ENCODE results near the gene FIP1L1.

FIP1L1 gene

GRCh38 chr4:53432528-53433424 is 55.3 kb downstream of the FIP1L1 start:
- peak; percentile 31; the same call in 1 of the 2 replicates for TF ChIP-seq SPI1 (IDR thresholded peaks at IDR 0.05; ENCODE audit: low read depth, low read length)
- TF ChIP-seq POU2F2 (IDR thresholded peaks at IDR 0.05; ENCODE audit: low read depth, low read length): no peak
- no peak for FAIRE-seq
- no peak for DNase-seq (ENCODE audit: insufficient read length, low spot score)

- FAIRE-seq: no peak
- TF ChIP-seq SPI1 (IDR thresholded peaks at IDR 0.05; ENCODE audit: low read depth, low read length) (no peak), PAX5 (IDR thresholded peaks at IDR 0.05; ENCODE audit: insufficient read depth, low read length, severe bottlenecking) (no peak), POU2F2 (IDR thresholded peaks at IDR 0.05; ENCODE audit: low read depth, low read length) (no peak), TAF1 (IDR thresholded peaks at IDR 0.05; ENCODE audit: low read depth, low read length) (no peak), POLR2A (IDR thresholded peaks at IDR 0.05; ENCODE audit: low read depth, low read length) (no peak), POLR2AphosphoS5 (IDR thresholded peaks at IDR 0.05; ENCODE audit: low read depth, low read length) (no peak)
- DNase-seq (ENCODE audit: insufficient read length, low spot score): no peak
These were observed 58.8 kb downstream of the FIP1L1 start for GRCh38 chr4:53436251-53436650.

DNA sequence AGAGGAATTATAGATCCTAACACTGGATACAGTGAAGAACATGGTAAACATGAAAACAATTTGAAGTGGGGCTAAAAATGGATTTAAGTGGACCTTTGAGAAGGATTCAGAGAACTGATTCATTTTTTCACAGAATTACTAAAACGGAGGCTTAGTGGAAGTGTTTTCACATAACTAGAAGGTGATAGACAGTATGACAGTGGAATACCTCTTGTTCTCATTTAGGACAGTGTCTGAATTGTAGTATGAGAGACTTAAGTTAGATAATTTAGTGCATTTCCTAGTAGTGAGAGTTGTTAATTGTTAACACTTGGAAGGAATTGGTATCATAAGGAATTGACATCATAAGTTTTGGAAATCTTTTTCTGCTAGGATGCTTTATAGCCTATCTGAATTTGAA is 64.1 kb downstream of the FIP1L1 start:
- DNase-seq (ENCODE audit: insufficient read length, low spot score) (no peak), FAIRE-seq (no peak)
- TF ChIP-seq POU2F2 (IDR thresholded peaks at IDR 0.05; ENCODE audit: low read depth, low read length) (no peak), PAX5 (IDR thresholded peaks at IDR 0.05; ENCODE audit: insufficient read depth, low read length, severe bottlenecking) (no peak), POLR2A (IDR thresholded peaks at IDR 0.05; ENCODE audit: low read depth, low read length) (no peak), TAF1 (IDR thresholded peaks at IDR 0.05; ENCODE audit: low read depth, low read length) (no peak), POLR2AphosphoS5 (IDR thresholded peaks at IDR 0.05; ENCODE audit: low read depth, low read length) (no peak), SPI1 (IDR thresholded peaks at IDR 0.05; ENCODE audit: low read depth, low read length) (no peak)

GRCh38 chr4:53444954-53445353 is 67.5 kb downstream of the FIP1L1 start:
- TF ChIP-seq POLR2AphosphoS5 (IDR thresholded peaks at IDR 0.05; ENCODE audit: low read depth, low read length): no peak
- TF ChIP-seq PAX5 (IDR thresholded peaks at IDR 0.05; ENCODE audit: insufficient read depth, low read length, severe bottlenecking): no peak
- no peak for TF ChIP-seq TAF1 (IDR thresholded peaks at IDR 0.05; ENCODE audit: low read depth, low read length)
- TF ChIP-seq SPI1 (IDR thresholded peaks at IDR 0.05; ENCODE audit: low read depth, low read length): no peak
- TF ChIP-seq POLR2A (IDR thresholded peaks at IDR 0.05; ENCODE audit: low read depth, low read length): no peak
- no peak for TF ChIP-seq POU2F2 (IDR thresholded peaks at IDR 0.05; ENCODE audit: low read depth, low read length)
- DNase-seq (ENCODE audit: insufficient read length, low spot score) (no peak), FAIRE-seq (peak; percentile 52)

- no peak for DNase-seq (ENCODE audit: insufficient read length, low spot score)
- FAIRE-seq: no peak
- TF ChIP-seq POU2F2 (IDR thresholded peaks at IDR 0.05; ENCODE audit: low read depth, low read length) (no peak), TAF1 (IDR thresholded peaks at IDR 0.05; ENCODE audit: low read depth, low read length) (no peak)
These were observed 73.3 kb downstream of the FIP1L1 start for GRCh38 chr4:53450773-53451172.

DNA sequence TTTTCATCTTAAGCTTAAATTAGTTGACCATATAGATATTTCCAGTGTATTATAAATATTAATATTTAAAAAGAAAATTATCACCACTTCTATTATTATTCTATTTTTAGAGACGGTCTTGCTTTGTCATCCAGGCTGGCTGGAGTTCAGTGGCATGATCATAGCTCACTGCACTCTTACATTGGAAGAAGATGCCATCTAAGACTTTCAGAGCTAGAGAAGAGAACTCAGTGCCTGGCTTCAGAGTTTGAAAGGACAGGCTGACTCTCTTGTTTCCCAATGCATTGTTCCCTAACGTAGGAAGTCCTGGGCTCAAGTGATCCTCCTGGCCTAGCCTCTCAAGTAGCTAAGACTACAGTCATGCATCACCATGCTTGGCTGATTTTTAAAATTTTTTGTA is 75.9 kb downstream of the FIP1L1 start:
- DNase-seq (ENCODE audit: insufficient read length, low spot score) (no peak), FAIRE-seq (no peak)
- no peak for TF ChIP-seq POLR2A (IDR thresholded peaks at IDR 0.05; ENCODE audit: low read depth, low read length)
- TF ChIP-seq PAX5 (IDR thresholded peaks at IDR 0.05; ENCODE audit: insufficient read depth, low read length, severe bottlenecking): no peak
- TF ChIP-seq TAF1 (IDR thresholded peaks at IDR 0.05; ENCODE audit: low read depth, low read length): no peak
- TF ChIP-seq POLR2AphosphoS5 (IDR thresholded peaks at IDR 0.05; ENCODE audit: low read depth, low read length): no peak
- no peak for TF ChIP-seq SPI1 (IDR thresholded peaks at IDR 0.05; ENCODE audit: low read depth, low read length)
- no peak for TF ChIP-seq POU2F2 (IDR thresholded peaks at IDR 0.05; ENCODE audit: low read depth, low read length)

- DNase-seq (ENCODE audit: insufficient read length, low spot score) (no peak), FAIRE-seq (no peak)
- TF ChIP-seq POU2F2 (IDR thresholded peaks at IDR 0.05; ENCODE audit: low read depth, low read length): no peak
- no peak for TF ChIP-seq SPI1 (IDR thresholded peaks at IDR 0.05; ENCODE audit: low read depth, low read length)
- TF ChIP-seq POLR2A (IDR thresholded peaks at IDR 0.05; ENCODE audit: low read depth, low read length): no peak
- no peak for TF ChIP-seq TAF1 (IDR thresholded peaks at IDR 0.05; ENCODE audit: low read depth, low read length)
- TF ChIP-seq POLR2AphosphoS5 (IDR thresholded peaks at IDR 0.05; ENCODE audit: low read depth, low read length): no peak
- no peak for TF ChIP-seq PAX5 (IDR thresholded peaks at IDR 0.05; ENCODE audit: insufficient read depth, low read length, severe bottlenecking)
These were observed 78.3 kb downstream of the FIP1L1 start for GRCh38 chr4:53455766-53456165.

- DNase-seq (ENCODE audit: insufficient read length, low spot score) (no peak), FAIRE-seq (no peak)
- no peak for TF ChIP-seq POLR2AphosphoS5 (IDR thresholded peaks at IDR 0.05; ENCODE audit: low read depth, low read length)
- TF ChIP-seq POLR2A (IDR thresholded peaks at IDR 0.05; ENCODE audit: low read depth, low read length): no peak
- no peak for TF ChIP-seq POU2F2 (IDR thresholded peaks at IDR 0.05; ENCODE audit: low read depth, low read length)
- TF ChIP-seq TAF1 (IDR thresholded peaks at IDR 0.05; ENCODE audit: low read depth, low read length): no peak
- TF ChIP-seq SPI1 (IDR thresholded peaks at IDR 0.05; ENCODE audit: low read depth, low read length): no peak
- no peak for TF ChIP-seq PAX5 (IDR thresholded peaks at IDR 0.05; ENCODE audit: insufficient read depth, low read length, severe bottlenecking)
These were observed 78.7 kb downstream of the FIP1L1 start for GRCh38 chr4:53456178-53456577.

DNA sequence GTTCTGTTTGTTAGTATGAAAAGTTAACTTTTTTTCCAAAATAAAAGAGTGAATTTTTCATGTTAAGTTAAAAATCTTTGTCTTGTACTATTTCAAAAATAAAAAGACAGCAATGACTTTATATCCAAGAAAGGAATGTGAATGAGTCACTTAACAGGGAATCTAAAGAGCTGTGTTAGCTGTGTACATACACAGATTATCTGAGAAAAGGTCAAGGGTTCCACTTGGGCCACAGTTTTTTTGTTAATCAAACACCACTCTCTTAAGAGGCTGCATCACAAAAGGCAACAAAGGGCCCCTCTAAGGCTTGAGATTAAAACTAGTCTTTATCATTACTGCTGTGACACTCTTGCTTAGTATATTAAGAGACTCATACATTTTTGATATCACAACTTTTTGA is 82.1 kb downstream of the FIP1L1 start:
- TF ChIP-seq TAF1 (IDR thresholded peaks at IDR 0.05; ENCODE audit: low read depth, low read length) (no peak), PAX5 (IDR thresholded peaks at IDR 0.05; ENCODE audit: insufficient read depth, low read length, severe bottlenecking) (no peak), POLR2AphosphoS5 (IDR thresholded peaks at IDR 0.05; ENCODE audit: low read depth, low read length) (no peak), POU2F2 (IDR thresholded peaks at IDR 0.05; ENCODE audit: low read depth, low read length) (no peak), SPI1 (IDR thresholded peaks at IDR 0.05; ENCODE audit: low read depth, low read length) (no peak), POLR2A (IDR thresholded peaks at IDR 0.05; ENCODE audit: low read depth, low read length) (no peak)
- DNase-seq (ENCODE audit: insufficient read length, low spot score): no peak
- no peak for FAIRE-seq

- no peak for TF ChIP-seq POU2F2 (IDR thresholded peaks at IDR 0.05; ENCODE audit: low read depth, low read length)
- no peak for TF ChIP-seq PAX5 (IDR thresholded peaks at IDR 0.05; ENCODE audit: insufficient read depth, low read length, severe bottlenecking)
- TF ChIP-seq SPI1 (IDR thresholded peaks at IDR 0.05; ENCODE audit: low read depth, low read length): no peak
- no peak for TF ChIP-seq TAF1 (IDR thresholded peaks at IDR 0.05; ENCODE audit: low read depth, low read length)
- no peak for TF ChIP-seq POLR2AphosphoS5 (IDR thresholded peaks at IDR 0.05; ENCODE audit: low read depth, low read length)
- no peak for TF ChIP-seq POLR2A (IDR thresholded peaks at IDR 0.05; ENCODE audit: low read depth, low read length)
- FAIRE-seq (no peak), DNase-seq (ENCODE audit: insufficient read length, low spot score) (no peak)
These were observed 83.8 kb downstream of the FIP1L1 start for GRCh38 chr4:53461244-53461643.
